Suppressor macrophage treated with lipopolysaccharide for 1 hour (primary cell): Measurements from ENCODE around the gene SELENOS.

Experiments
- DNase-seq, 3 donors: peaks; one replicate each; pipeline ENCODE4 v3.0.0-alpha.2; 2020 to 2022

Gene SELENOS

GRCh38 chr15:101276501-101277037 is 716 bp downstream of the SELENOS start:
- peak; percentile 43 to 46 (median 46) for DNase-seq

- no peak for DNase-seq
Measured at GRCh38 chr15:101275018-101275417, 2.3 kb downstream of the SELENOS start.

GRCh38 chr15:101273534-101273933 is 3.8 kb downstream of the SELENOS start:
- no peak for DNase-seq

- DNase-seq: no peak
Measured at GRCh38 chr15:101272584-101272983, 4.7 kb downstream of the SELENOS start.

- DNase-seq: no peak
Measured at GRCh38 chr15:101269479-101270223, 7.6 kb downstream of the SELENOS start.

GRCh38 chr15:101267320-101268104 is 9.8 kb downstream of the SELENOS start:
- DNase-seq: no peak

GRCh38 chr15:101266787-101267186 is 10.5 kb downstream of the SELENOS start:
- no peak for DNase-seq

- no peak for DNase-seq
Measured at GRCh38 chr15:101266034-101266433, 11.3 kb downstream of the SELENOS start.

- DNase-seq: peak in 1 of 3 donors; percentile 31
Measured at GRCh38 chr15:101264911-101265641, 12.2 kb downstream of the SELENOS start.

GRCh38 chr15:101264011-101264410 is 13.3 kb downstream of the SELENOS start:
- DNase-seq: peak; percentile 38 to 56 (median 45)

GRCh38 chr15:101262551-101262950 is 14.7 kb downstream of the SELENOS start:
- no peak for DNase-seq

- peak; percentile 84 to 89 (median 85) for DNase-seq
Measured at GRCh38 chr15:101258238-101259144, 18.8 kb downstream of the SELENOS start.

GRCh38 chr15:101256757-101257156 is 20.5 kb downstream of the SELENOS start:
- peak in 1 of 3 donors; percentile 39 for DNase-seq

GRCh38 chr15:101255615-101256241 is 21.6 kb downstream of the SELENOS start:
- no peak for DNase-seq

- DNase-seq: peak; percentile 25 to 60 (median 55)
Measured at GRCh38 chr15:101255051-101255395, 22.3 kb downstream of the SELENOS start.

- no peak for DNase-seq
Measured at GRCh38 chr15:101254157-101255050, 22.9 kb downstream of the SELENOS start.

- DNase-seq: peak in 1 of 3 donors; percentile 23
Measured at GRCh38 chr15:101252836-101253235, 24.4 kb downstream of the SELENOS start.

GRCh38 chr15:101251830-101252820 is 25.2 kb downstream of the SELENOS start, which contains the start of gene CHSY1:
CHSY1 (minus strand) TSS chr15:101252048; CDS start chr15:101251456, 592 bp downstream.
- peak; percentile 95 to 98 (median 97) for DNase-seq
